HL-60 (cell line): ENCODE results near the gene VWA8.

Source experiments
- POLR2AphosphoS5 ChIP-seq: IDR thresholded peaks from 2 replicates; pipeline ENCODE4 v1.6.1; 2012; ENCODE audit warnings: low read depth
- TF ChIP-seq, protein P1 (sequence below): IDR thresholded peaks from one replicate; pipeline ENCODE4 v1.5.1; 2011; ENCODE audit warnings: low read length, control low read depth, inconsistent platforms; ENCODE audit not compliant: insufficient read depth

- TF ChIP-seq, protein P1, sequence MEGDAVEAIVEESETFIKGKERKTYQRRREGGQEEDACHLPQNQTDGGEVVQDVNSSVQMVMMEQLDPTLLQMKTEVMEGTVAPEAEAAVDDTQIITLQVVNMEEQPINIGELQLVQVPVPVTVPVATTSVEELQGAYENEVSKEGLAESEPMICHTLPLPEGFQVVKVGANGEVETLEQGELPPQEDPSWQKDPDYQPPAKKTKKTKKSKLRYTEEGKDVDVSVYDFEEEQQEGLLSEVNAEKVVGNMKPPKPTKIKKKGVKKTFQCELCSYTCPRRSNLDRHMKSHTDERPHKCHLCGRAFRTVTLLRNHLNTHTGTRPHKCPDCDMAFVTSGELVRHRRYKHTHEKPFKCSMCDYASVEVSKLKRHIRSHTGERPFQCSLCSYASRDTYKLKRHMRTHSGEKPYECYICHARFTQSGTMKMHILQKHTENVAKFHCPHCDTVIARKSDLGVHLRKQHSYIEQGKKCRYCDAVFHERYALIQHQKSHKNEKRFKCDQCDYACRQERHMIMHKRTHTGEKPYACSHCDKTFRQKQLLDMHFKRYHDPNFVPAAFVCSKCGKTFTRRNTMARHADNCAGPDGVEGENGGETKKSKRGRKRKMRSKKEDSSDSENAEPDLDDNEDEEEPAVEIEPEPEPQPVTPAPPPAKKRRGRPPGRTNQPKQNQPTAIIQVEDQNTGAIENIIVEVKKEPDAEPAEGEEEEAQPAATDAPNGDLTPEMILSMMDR: no peak
- TF ChIP-seq POLR2AphosphoS5: no peak
These were observed 347.4 kb downstream of the VWA8 start for GRCh38 chr13:41613471-41613870.
